ENCODE data around the gene OCA2. TPM values are rescaled to one million over a fixed set of nuclear protein-coding genes. Genes with fewer than 3 reads are reported as not detected.

OCA2 gene
- polyA plus RNA-seq, 1 experiment, result not detected

- TF ChIP-seq, protein P1, sequence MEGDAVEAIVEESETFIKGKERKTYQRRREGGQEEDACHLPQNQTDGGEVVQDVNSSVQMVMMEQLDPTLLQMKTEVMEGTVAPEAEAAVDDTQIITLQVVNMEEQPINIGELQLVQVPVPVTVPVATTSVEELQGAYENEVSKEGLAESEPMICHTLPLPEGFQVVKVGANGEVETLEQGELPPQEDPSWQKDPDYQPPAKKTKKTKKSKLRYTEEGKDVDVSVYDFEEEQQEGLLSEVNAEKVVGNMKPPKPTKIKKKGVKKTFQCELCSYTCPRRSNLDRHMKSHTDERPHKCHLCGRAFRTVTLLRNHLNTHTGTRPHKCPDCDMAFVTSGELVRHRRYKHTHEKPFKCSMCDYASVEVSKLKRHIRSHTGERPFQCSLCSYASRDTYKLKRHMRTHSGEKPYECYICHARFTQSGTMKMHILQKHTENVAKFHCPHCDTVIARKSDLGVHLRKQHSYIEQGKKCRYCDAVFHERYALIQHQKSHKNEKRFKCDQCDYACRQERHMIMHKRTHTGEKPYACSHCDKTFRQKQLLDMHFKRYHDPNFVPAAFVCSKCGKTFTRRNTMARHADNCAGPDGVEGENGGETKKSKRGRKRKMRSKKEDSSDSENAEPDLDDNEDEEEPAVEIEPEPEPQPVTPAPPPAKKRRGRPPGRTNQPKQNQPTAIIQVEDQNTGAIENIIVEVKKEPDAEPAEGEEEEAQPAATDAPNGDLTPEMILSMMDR (IDR thresholded peaks at IDR 0.05; ENCODE audit: low read depth, low read length), result no peak
- ChIA-PET POLR2A (no interaction called here), CTCF (interaction anchor here (0.6 kb wide), 1 partner anchor 1222 kb away, joined by 4 read pairs; no protein-coding TSS in a partner anchor)
- no peaks in the 10 kb centered on the region for H3K27me3 ChIP-seq (ENCODE audit: control insufficient read depth, insufficient read depth, low read length)
- no peak overlapping the region for H3K4me3 ChIP-seq (ENCODE audit: low read depth, low read length)
- DNase-seq (ENCODE audit: low read depth, low spot score), result no peak
- H3K27ac ChIP-seq (ENCODE audit: low read depth, low read length), result no peak overlapping the region
- H3K9me3 ChIP-seq (ENCODE audit: control insufficient read depth, insufficient read depth, low read length), result no peaks in the 10 kb centered on the region; the same call in 1 of the 2 replicates
Measured at GRCh38 chr15:28112101-28112760, 13.1 kb upstream of the OCA2 start.

DNA sequence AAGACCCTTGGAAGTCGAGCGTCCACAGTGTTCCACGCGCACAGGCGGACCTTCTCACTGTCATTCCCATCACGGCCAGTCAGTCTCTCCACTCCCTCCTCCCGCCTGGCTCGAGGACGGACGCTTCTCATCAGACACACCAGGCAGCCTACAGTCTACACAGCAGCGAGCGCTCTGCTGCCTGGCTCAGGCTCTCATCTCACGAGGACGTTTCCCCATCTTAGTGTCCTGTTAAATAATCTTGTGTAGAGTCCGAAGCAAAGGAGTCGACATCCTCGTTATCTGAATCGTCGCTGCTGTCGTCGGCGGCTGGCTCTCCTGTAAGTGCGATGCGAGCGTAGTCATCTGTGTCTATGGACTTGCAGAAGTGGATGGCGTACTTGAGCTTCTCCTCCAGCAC is 12.4 kb upstream of the OCA2 start:
- Histone ChIP-seq H3K9me3 (ENCODE audit: control insufficient read depth, insufficient read depth, low read length) (no peaks in the 10 kb centered on the region; the same call in 1 of the 2 replicates), H3K4me3 (ENCODE audit: low read depth, low read length) (no peak overlapping the region), H3K27ac (ENCODE audit: low read depth, low read length) (no peak overlapping the region), H3K27me3 (ENCODE audit: control insufficient read depth, insufficient read depth, low read length) (no peaks in the 10 kb centered on the region)
- ChIA-PET POLR2A (no interaction called here), CTCF (no interaction called here)
- DNase-seq (ENCODE audit: low read depth, low spot score), result no peak
- TF ChIP-seq, protein P1 (IDR thresholded peaks at IDR 0.05; ENCODE audit: low read depth, low read length), result no peak

- Histone ChIP-seq H3K4me3 (ENCODE audit: low read depth, low read length) (no peak overlapping the region), H3K9me3 (ENCODE audit: control insufficient read depth, insufficient read depth, low read length) (no peaks in the 10 kb centered on the region; the same call in 1 of the 2 replicates), H3K27me3 (ENCODE audit: control insufficient read depth, insufficient read depth, low read length) (no peaks in the 10 kb centered on the region), H3K27ac (ENCODE audit: low read depth, low read length) (no peak overlapping the region)
- TF ChIP-seq, protein P1 (IDR thresholded peaks at IDR 0.05; ENCODE audit: low read depth, low read length), result no peak
- DNase-seq (ENCODE audit: low read depth, low spot score), result no peak
- POLR2A ChIA-PET, result no interaction called here
- CTCF ChIA-PET, result interaction anchor here (2.1 to 3.8 kb wide), 2 partner anchors 13 to 15 kb away, joined by 9 to 25 read pairs; no protein-coding TSS in a partner anchor
Measured at GRCh38 chr15:28110481-28110881, 11.4 kb upstream of the OCA2 start.

GRCh38 chr15:28109626-28110455 is 10.7 kb upstream of the OCA2 start:
- TF ChIP-seq, protein P1 (IDR thresholded peaks at IDR 0.05; ENCODE audit: low read depth, low read length), result no peak
- Histone ChIP-seq H3K9me3 (ENCODE audit: control insufficient read depth, insufficient read depth, low read length) (no peaks in the 10 kb centered on the region; the same call in 1 of the 2 replicates), H3K27me3 (ENCODE audit: control insufficient read depth, insufficient read depth, low read length) (no peaks in the 10 kb centered on the region), H3K4me3 (ENCODE audit: low read depth, low read length) (no peak overlapping the region), H3K27ac (ENCODE audit: low read depth, low read length) (no peak overlapping the region)
- no peak for DNase-seq (ENCODE audit: low read depth, low spot score)
- ChIA-PET POLR2A (no interaction called here), CTCF (interaction anchor here (1.3 to 3.8 kb wide), 3 partner anchors 13 to 1219 kb away, joined by 4 to 25 read pairs (median 9); no protein-coding TSS in a partner anchor)

DNA sequence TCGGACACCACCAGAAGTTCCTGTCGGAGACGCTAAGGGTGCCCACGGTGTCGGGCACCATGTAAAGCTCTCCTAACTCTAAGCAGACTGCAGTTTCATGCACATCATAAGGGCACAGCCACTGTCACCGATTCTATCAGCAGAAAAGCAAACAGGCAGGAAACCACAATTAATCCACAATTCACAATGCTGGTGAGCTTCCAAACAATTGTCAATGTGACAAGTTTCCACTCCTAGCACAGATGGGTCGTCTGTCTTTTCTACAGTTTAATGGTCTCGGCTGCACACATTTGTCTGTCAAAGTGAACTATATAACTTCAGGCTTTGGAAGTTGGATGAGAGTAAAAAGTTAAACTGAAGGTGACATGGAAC is 8.8 kb upstream of the OCA2 start:
- POLR2A ChIA-PET, result no interaction called here

More for the DNA sequence above, 8.8 kb upstream of the OCA2 start:
- Histone ChIP-seq H3K9me3 (ENCODE audit: control insufficient read depth, insufficient read depth, low read length) (no peaks in the 10 kb centered on the region; the same call in 1 of the 2 replicates), H3K4me3 (ENCODE audit: low read depth, low read length) (no peak overlapping the region), H3K27me3 (ENCODE audit: control insufficient read depth, insufficient read depth, low read length) (no peaks in the 10 kb centered on the region), H3K27ac (ENCODE audit: low read depth, low read length) (no peak overlapping the region)
- no peak for DNase-seq (ENCODE audit: low read depth, low spot score)
- CTCF ChIA-PET, result interaction anchor here (0.8 to 3.8 kb wide), 2 partner anchors 18 to 1218 kb away, joined by 3 to 25 read pairs; no protein-coding TSS in a partner anchor
- TF ChIP-seq, protein P1 (IDR thresholded peaks at IDR 0.05; ENCODE audit: low read depth, low read length), result no peak
